Raji (cell line): ENCODE results near the gene TGIF2LX.
"Not testable (repeated sequence)": the region's sequence is repeated elsewhere in the genome, so short reads cannot be mapped to it uniquely, and the experiment has no call there.

ENCODE experiments used
- POLR2A ChIP-seq: IDR thresholded peaks from 2 replicates; pipeline ENCODE4 v1.6.1; 2011; ENCODE audit warnings: low read depth, low read length, control low read depth; ENCODE audit not compliant: insufficient read depth

TGIF2LX gene

GRCh38 chrX:89921665-89922064, at the start of gene TGIF2LX:
TSS of gene TGIF2LX (plus strand) at chrX:89921908. CDS start at chrX:89922086, 178 bp downstream.
- not testable (repeated sequence) for TF ChIP-seq POLR2A
